ENCODE measurements around the gene KMT2B.

DNA sequence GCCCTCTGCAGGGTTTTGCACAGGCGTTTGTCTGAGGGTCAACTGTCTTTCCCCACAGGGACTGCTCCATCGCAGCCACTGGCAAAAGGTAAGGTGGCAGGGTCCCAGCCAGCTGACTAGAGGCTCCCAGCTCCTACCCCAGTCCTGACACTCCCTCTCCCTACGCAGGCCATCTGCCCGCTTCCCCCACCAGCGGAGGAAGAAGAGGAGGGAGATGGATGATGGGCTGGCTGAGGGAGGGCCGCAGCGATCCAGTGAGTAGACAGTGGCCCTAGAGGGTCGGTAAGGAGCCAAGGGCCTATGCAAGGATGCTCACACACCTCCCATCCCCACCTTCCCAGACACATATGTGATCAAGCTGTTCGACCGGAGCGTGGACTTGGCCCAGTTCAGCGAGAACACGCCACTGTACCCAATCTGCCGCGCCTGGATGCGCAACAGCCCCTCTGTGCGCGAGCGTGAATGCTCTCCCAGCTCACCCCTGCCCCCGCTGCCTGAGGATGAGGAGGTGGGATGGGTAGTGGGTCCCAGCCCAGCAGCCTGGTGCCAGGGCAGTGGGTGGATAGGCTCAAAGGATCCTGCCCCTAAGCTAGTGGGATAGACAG is 35.0 kb downstream of the KMT2B start:
- no peak for TF ChIP-seq SPI1 (IDR thresholded peaks at IDR 0.05; ENCODE audit: borderline replicate concordance, low read depth)
- TF ChIP-seq, protein P1, sequence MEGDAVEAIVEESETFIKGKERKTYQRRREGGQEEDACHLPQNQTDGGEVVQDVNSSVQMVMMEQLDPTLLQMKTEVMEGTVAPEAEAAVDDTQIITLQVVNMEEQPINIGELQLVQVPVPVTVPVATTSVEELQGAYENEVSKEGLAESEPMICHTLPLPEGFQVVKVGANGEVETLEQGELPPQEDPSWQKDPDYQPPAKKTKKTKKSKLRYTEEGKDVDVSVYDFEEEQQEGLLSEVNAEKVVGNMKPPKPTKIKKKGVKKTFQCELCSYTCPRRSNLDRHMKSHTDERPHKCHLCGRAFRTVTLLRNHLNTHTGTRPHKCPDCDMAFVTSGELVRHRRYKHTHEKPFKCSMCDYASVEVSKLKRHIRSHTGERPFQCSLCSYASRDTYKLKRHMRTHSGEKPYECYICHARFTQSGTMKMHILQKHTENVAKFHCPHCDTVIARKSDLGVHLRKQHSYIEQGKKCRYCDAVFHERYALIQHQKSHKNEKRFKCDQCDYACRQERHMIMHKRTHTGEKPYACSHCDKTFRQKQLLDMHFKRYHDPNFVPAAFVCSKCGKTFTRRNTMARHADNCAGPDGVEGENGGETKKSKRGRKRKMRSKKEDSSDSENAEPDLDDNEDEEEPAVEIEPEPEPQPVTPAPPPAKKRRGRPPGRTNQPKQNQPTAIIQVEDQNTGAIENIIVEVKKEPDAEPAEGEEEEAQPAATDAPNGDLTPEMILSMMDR (IDR thresholded peaks at IDR 0.05; ENCODE audit: insufficient read depth, low read length), result no peak
- TF ChIP-seq POLR2AphosphoS5 (IDR thresholded peaks at IDR 0.05; ENCODE audit: low read depth), result no peak
- no peak for TF ChIP-seq GABPA (IDR thresholded peaks at IDR 0.05; ENCODE audit: low read depth)
- TF ChIP-seq, protein P2, sequence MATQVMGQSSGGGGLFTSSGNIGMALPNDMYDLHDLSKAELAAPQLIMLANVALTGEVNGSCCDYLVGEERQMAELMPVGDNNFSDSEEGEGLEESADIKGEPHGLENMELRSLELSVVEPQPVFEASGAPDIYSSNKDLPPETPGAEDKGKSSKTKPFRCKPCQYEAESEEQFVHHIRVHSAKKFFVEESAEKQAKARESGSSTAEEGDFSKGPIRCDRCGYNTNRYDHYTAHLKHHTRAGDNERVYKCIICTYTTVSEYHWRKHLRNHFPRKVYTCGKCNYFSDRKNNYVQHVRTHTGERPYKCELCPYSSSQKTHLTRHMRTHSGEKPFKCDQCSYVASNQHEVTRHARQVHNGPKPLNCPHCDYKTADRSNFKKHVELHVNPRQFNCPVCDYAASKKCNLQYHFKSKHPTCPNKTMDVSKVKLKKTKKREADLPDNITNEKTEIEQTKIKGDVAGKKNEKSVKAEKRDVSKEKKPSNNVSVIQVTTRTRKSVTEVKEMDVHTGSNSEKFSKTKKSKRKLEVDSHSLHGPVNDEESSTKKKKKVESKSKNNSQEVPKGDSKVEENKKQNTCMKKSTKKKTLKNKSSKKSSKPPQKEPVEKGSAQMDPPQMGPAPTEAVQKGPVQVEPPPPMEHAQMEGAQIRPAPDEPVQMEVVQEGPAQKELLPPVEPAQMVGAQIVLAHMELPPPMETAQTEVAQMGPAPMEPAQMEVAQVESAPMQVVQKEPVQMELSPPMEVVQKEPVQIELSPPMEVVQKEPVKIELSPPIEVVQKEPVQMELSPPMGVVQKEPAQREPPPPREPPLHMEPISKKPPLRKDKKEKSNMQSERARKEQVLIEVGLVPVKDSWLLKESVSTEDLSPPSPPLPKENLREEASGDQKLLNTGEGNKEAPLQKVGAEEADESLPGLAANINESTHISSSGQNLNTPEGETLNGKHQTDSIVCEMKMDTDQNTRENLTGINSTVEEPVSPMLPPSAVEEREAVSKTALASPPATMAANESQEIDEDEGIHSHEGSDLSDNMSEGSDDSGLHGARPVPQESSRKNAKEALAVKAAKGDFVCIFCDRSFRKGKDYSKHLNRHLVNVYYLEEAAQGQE (IDR thresholded peaks at IDR 0.05; ENCODE audit: insufficient replicate concordance, low read depth), result no peak
